Gastrocnemius medialis (tissue), 4 donors: ENCODE data around the gene RPS6KB2.

ENCODE experiments used
- POLR2A ChIP-seq, 2 donors: fragments of 450-650 bp; IDR thresholded peaks; one replicate each; pipeline ENCODE4 v1.6.1; 2017; ENCODE audit warnings: antibody characterized with exemption in 2 of 2, mild to moderate bottlenecking in 2 of 2, moderate library complexity in 2 of 2
- TF ChIP-seq, protein P1 (sequence below), 5 experiments: fragments of 450-650 bp in 3 of 5; fragments of 200-600 bp in 2 of 5; sonication (generic) in 2 of 5; IDR thresholded peaks in 4 of 5; conservative IDR thresholded peaks in 1 of 5; 1 replicate in 4 of 5; 2 replicates in 1 of 5; pipeline ENCODE4 v1.5.1; 2016 to 2019; ENCODE audit warnings: antibody characterized with exemption in 5 of 5, mild to moderate bottlenecking in 3 of 5, moderate library complexity in 3 of 5

DNA sequence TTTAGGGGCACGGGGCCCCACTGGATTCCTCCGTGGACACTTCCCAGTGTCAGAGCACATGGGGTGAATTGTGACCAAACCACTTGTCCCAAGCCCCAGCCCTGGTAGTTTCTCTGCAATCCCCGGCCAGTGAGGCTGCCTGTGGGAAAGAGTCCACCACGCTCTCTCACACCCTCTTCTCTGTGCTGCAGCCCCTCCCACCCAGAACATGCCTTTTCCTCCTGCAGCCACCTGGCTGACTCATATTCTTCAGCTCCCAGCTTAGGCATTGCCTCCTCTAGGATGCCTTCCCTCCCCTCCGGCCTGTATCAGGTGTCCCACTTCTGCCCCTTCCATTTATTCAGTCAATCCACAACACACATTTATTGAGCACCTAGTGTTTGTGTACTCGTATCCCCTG is 5.4 kb upstream of the RPS6KB2 start:
- TF ChIP-seq, protein P1, sequence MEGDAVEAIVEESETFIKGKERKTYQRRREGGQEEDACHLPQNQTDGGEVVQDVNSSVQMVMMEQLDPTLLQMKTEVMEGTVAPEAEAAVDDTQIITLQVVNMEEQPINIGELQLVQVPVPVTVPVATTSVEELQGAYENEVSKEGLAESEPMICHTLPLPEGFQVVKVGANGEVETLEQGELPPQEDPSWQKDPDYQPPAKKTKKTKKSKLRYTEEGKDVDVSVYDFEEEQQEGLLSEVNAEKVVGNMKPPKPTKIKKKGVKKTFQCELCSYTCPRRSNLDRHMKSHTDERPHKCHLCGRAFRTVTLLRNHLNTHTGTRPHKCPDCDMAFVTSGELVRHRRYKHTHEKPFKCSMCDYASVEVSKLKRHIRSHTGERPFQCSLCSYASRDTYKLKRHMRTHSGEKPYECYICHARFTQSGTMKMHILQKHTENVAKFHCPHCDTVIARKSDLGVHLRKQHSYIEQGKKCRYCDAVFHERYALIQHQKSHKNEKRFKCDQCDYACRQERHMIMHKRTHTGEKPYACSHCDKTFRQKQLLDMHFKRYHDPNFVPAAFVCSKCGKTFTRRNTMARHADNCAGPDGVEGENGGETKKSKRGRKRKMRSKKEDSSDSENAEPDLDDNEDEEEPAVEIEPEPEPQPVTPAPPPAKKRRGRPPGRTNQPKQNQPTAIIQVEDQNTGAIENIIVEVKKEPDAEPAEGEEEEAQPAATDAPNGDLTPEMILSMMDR (IDR thresholded peaks at IDR 0.05 in 4 of 5, conservative IDR thresholded peaks at IDR 0.05 in 1 of 5) = no peak
- TF ChIP-seq POLR2A (IDR thresholded peaks at IDR 0.05) = no peak
